Gastrocnemius medialis (tissue), 4 donors: ENCODE measurements around the gene LBHD1.

Experiments
- POLR2A ChIP-seq, 2 donors: fragments of 450-650 bp; IDR thresholded peaks; one replicate each; pipeline ENCODE4 v1.6.1; 2017; ENCODE audit warnings: antibody characterized with exemption in 2 of 2, mild to moderate bottlenecking in 2 of 2, moderate library complexity in 2 of 2
- TF ChIP-seq, protein P1 (sequence below), 5 experiments: fragments of 450-650 bp in 3 of 5; fragments of 200-600 bp in 2 of 5; sonication (generic) in 2 of 5; IDR thresholded peaks in 4 of 5; conservative IDR thresholded peaks in 1 of 5; 1 replicate in 4 of 5; 2 replicates in 1 of 5; pipeline ENCODE4 v1.5.1; 2016 to 2019; ENCODE audit warnings: antibody characterized with exemption in 5 of 5, mild to moderate bottlenecking in 3 of 5, moderate library complexity in 3 of 5

- TF ChIP-seq, protein P1, sequence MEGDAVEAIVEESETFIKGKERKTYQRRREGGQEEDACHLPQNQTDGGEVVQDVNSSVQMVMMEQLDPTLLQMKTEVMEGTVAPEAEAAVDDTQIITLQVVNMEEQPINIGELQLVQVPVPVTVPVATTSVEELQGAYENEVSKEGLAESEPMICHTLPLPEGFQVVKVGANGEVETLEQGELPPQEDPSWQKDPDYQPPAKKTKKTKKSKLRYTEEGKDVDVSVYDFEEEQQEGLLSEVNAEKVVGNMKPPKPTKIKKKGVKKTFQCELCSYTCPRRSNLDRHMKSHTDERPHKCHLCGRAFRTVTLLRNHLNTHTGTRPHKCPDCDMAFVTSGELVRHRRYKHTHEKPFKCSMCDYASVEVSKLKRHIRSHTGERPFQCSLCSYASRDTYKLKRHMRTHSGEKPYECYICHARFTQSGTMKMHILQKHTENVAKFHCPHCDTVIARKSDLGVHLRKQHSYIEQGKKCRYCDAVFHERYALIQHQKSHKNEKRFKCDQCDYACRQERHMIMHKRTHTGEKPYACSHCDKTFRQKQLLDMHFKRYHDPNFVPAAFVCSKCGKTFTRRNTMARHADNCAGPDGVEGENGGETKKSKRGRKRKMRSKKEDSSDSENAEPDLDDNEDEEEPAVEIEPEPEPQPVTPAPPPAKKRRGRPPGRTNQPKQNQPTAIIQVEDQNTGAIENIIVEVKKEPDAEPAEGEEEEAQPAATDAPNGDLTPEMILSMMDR (IDR thresholded peaks at IDR 0.05 in 4 of 5, conservative IDR thresholded peaks at IDR 0.05 in 1 of 5), result no peak
- no peak for TF ChIP-seq POLR2A (IDR thresholded peaks at IDR 0.05)
Observed at GRCh38 chr11:62716816-62717215, 44.7 kb upstream of the LBHD1 start.
